ENCODE data around the gene INHBB. TPM values are rescaled to one million over a fixed set of nuclear protein-coding genes. Genes with fewer than 3 reads are reported as not detected.

Gene INHBB
- polyA plus RNA-seq, 1 donor from 2014 or later: not detected

GRCh38 chr2:120355780-120356266 lies 9.9 kb downstream of the INHBB start:
- Histone ChIP-seq H3K27ac (ENCODE audit: low read length) (no peak overlapping the region), H3K4me3 (ENCODE audit: low read length) (no peak overlapping the region), H3K79me2 (replicated peaks; ENCODE audit: insufficient read depth, low read length) (no peaks in the 10 kb centered on the region), H3K9ac (ENCODE audit: low read length) (no peak overlapping the region), H3K4me2 (ENCODE audit: low read length) (no peak overlapping the region), H3K9me3 (ENCODE audit: low read length) (no peaks in the 10 kb centered on the region), H3F3A (ENCODE audit: insufficient read depth, low read length, poor library complexity, severe bottlenecking) (no peaks in the 10 kb centered on the region), H2AFZ (ENCODE audit: low read depth, low read length) (no peak overlapping the region), H4K20me1 (ENCODE audit: insufficient read depth) (no peaks in the 10 kb centered on the region), H3K27me3 (ENCODE audit: insufficient read depth, low read depth, low read length) (peaks cover 1% of the 10 kb centered on the region), H3K9me2 (ENCODE audit: insufficient read depth, low read length) (no peaks in the 10 kb centered on the region), H3K36me3 (ENCODE audit: insufficient read depth, low read length) (no peaks in the 10 kb centered on the region)
- no peak for TF ChIP-seq MXI1 (conservative IDR thresholded peaks at IDR 0.05; ENCODE audit: poor library complexity, severe bottlenecking)
- no peak for TF ChIP-seq RAD21 (conservative IDR thresholded peaks at IDR 0.05)
- TF ChIP-seq POLR2AphosphoS5 (IDR thresholded peaks at IDR 0.05): no peak
- TF ChIP-seq SMC3 (conservative IDR thresholded peaks at IDR 0.05; ENCODE audit: poor library complexity): no peak
- TF ChIP-seq TAF1 (IDR thresholded peaks at IDR 0.05; ENCODE audit: low read depth): no peak
- TF ChIP-seq EP300 (conservative IDR thresholded peaks at IDR 0.05; ENCODE audit: poor library complexity, severe bottlenecking): no peak
- no peak for TF ChIP-seq REST (IDR thresholded peaks at IDR 0.05; ENCODE audit: borderline replicate concordance)
- TF ChIP-seq EZH2 (IDR thresholded peaks at IDR 0.05; ENCODE audit: borderline replicate concordance, insufficient read depth, low read length, poor library complexity, severe bottlenecking): no peak
- no peak for TF ChIP-seq CTCF (IDR thresholded peaks at IDR 0.05; ENCODE audit: poor library complexity, severe bottlenecking)

GRCh38 chr2:120357768-120358167 lies 11.8 kb downstream of the INHBB start:
- Histone ChIP-seq H4K20me1 (ENCODE audit: insufficient read depth) (no peaks in the 10 kb centered on the region), H3K4me2 (ENCODE audit: low read length) (no peak overlapping the region), H3K36me3 (ENCODE audit: insufficient read depth, low read length) (no peaks in the 10 kb centered on the region), H3K27me3 (ENCODE audit: insufficient read depth, low read depth, low read length) (no peaks in the 10 kb centered on the region), H3K9me2 (ENCODE audit: insufficient read depth, low read length) (no peaks in the 10 kb centered on the region), H3K4me3 (ENCODE audit: low read length) (no peak overlapping the region), H3K9ac (ENCODE audit: low read length) (no peak overlapping the region), H3K27ac (ENCODE audit: low read length) (no peak overlapping the region), H3K79me2 (replicated peaks; ENCODE audit: insufficient read depth, low read length) (no peaks in the 10 kb centered on the region), H3F3A (ENCODE audit: insufficient read depth, low read length, poor library complexity, severe bottlenecking) (no peaks in the 10 kb centered on the region), H3K9me3 (ENCODE audit: low read length) (no peaks in the 10 kb centered on the region), H2AFZ (ENCODE audit: low read depth, low read length) (no peak overlapping the region)
- TF ChIP-seq EP300 (conservative IDR thresholded peaks at IDR 0.05; ENCODE audit: poor library complexity, severe bottlenecking) (no peak), REST (IDR thresholded peaks at IDR 0.05; ENCODE audit: borderline replicate concordance) (no peak), POLR2AphosphoS5 (IDR thresholded peaks at IDR 0.05) (no peak), MXI1 (conservative IDR thresholded peaks at IDR 0.05; ENCODE audit: poor library complexity, severe bottlenecking) (no peak), EZH2 (IDR thresholded peaks at IDR 0.05; ENCODE audit: borderline replicate concordance, insufficient read depth, low read length, poor library complexity, severe bottlenecking) (no peak), SMC3 (conservative IDR thresholded peaks at IDR 0.05; ENCODE audit: poor library complexity) (no peak), TAF1 (IDR thresholded peaks at IDR 0.05; ENCODE audit: low read depth) (no peak), RAD21 (conservative IDR thresholded peaks at IDR 0.05) (no peak), CTCF (IDR thresholded peaks at IDR 0.05; ENCODE audit: poor library complexity, severe bottlenecking) (no peak)

Data from neural cell (in vitro differentiated cells).